NCI-H1417 treated with DMSO at 0.1 percent for 48 hours (cell line): ENCODE data around the gene DCUN1D3.
"Not testable (repeated sequence)": the region's sequence is repeated elsewhere in the genome, so short reads cannot be mapped to it uniquely, and the experiment has no call there.

Experiments
- DNase-seq: peaks from one replicate; lab custom pipeline; 2025; lab: John Stamatoyannopoulos, UW

The DCUN1D3 gene

DNA sequence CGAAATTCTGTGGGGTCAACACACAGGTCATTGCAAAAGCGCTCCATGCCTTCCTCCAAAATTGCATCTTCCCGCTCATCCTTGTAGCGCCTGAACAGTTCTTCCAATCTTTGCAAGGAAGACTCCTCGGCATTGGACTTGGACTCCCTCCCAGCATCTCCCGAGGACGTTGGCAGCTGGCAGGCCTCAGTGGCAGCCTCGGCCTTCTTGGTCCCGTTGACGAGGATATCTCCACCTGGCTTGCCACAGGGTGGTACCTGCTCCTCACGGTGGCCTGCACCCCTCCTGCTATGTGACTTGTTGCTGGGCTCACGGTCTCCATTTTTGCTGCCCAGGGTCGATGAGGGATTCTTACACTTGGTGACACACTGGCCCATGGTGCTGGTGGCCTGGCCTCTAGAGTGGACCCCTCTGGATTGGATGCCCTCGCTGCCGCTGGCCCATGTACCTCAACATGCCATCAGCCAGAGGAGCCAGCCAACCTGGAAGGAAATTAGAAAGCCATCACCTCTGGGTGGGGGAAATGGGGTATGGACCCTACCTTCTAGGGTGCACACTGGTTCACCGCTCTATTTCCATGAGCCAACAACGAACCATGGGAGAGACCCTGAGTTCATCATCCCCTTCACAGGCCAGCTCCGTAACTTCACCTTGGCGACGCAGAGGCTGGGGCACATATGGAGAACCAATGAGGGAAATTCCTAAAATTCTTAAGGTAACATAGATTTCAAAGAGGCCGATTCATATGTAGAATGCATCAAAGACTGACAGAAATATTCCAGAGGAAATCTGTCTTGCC, 37.8 kb downstream of the DCUN1D3 start:
- no peak for DNase-seq

DNA sequence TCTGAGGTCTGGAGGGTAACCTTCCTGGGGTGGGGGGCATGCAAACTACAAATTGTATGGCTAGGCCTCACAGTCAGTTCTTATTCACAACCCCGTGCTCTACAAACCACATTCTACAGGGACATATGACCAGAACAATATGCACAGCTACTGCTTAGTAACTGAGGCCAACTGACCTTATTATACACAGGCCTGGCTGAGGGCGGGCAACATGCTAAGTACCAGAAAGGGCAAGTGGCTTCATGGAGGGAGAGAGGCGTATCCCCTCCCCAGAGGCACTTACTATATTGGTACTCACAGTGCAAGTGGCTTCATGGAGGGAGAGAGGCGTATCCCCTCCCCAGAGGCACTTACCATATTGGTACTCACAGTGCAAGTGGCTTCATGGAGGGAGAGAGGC, 39.2 kb downstream of the DCUN1D3 start:
- DNase-seq: not testable (repeated sequence)

DNA sequence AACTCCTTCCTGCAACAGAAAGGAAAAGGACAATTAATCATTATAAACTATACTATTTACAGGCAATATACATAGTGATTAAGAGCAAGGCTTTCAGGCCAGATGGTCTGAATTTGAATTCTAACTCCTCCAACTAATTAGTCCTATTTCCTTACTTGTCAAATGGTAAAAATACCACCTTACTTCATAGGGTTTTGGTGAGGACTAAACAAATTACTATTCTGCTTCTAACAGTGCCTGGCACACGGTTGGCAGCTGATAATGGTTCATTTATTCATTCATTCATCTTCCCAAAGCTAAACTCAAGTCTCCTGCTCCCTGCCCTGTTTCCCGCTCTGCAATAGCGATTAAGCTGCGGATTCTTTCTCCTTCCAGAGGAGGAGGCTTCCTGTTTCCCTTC, 39.8 kb downstream of the DCUN1D3 start:
- no peak for DNase-seq

DNA sequence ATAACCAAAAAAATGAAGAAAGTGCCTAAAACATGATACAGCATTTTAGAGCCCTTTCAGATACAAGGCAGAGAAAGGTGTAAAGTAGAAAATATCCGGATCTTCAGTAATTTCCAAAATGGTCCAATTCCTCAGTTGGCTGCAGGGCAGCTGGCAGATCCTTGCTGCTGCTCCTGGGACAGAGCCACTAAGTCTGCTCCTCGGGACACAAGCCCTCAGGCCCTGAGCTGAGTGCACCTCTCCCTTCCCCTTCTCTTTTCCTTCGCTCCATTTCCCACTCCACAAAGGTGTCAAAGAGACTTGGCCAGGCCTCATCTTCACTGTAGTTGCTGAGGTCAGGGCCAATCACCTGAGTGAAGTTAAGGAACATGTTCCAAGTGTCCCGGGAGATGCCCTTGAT, 40.5 kb downstream of the DCUN1D3 start:
- no peak for DNase-seq

DNA sequence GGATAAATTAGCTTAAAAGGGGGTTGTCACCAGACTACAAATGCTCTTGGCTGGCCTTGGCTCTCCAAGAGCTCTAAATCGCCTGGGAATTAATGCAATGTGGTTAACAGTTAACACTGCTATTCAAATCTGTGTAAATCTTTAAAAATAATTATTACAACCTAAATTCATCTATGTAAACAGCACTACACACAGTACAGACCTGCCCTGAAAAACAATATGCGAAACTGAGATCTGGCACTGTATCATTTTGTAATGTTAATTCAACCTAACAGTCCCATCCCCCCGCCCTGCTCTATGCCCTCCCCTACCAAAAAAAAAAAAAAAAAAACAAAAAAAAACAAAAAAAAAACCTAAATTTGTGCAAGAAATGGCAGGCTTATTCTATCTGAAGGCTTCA, 40.9 kb downstream of the DCUN1D3 start:
- DNase-seq: no peak

DNA sequence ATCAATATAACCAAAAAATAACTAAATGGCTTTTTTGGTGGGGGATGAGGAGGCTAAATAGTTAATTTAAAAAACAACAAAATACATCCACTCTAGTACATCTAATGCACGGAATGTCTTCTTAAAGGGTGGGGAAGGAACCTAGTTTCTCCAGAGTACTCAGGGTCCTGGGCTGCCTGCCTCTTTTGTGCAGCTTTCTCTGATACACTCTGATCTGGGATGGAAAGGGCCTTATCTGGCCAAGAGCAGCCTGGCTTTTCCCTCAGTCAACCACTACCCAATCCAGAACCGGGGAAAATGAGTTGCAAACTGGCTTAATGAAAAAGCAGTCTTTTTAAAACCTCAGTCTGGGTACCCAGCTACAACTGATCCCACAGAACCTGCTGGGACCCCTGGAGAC, 42.9 kb downstream of the DCUN1D3 start:
- no peak for DNase-seq

DNA sequence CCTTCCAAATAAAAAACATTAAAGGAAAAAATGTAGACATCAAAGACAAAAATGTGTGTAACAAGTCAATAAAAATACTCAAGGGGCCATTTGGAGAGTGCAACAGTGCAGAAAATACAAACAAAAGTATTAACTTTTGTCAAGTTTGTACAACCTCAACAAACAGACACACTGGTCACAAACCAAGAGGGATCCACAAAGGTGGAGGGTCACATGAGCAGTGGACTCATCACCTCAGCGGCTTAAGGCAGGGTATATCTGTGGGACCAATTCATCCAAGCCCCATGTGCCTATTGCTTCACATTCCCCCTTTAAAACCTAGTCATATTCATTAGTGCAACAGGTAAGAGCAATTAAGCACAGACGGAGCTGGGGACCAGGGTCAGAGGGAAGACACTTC, 45.2 kb downstream of the DCUN1D3 start:
- no peak for DNase-seq

DNA sequence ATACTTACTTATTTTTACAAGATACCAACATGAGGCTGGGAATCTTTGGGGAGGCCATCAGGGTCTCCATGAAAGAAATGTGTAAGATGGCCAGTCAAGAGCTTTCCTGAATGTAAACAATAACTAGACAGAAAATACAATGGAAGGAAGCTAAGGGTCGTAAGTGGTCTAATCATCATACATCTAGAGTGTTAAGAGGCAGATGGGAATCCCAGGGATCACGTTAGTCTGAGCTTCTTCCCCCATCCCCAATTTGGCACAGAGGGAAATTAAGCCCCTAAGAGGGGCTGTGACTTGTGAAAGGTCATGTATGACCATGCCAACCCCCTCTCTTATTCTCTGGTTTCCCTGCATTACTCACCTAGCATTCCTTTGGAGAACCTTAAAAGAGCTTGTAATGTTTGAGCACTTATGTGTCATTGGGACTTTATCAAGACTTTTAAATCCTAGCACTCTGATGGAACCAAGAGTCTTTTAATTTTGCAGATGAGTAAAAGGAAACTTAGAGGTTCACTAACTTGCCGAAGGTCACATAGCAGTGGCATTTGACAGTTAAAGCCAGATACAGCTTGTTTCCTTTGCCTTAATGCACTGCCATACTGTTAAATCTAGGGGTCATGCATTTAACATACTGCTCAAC, 46.1 kb downstream of the DCUN1D3 start:
- no peak for DNase-seq

DNA sequence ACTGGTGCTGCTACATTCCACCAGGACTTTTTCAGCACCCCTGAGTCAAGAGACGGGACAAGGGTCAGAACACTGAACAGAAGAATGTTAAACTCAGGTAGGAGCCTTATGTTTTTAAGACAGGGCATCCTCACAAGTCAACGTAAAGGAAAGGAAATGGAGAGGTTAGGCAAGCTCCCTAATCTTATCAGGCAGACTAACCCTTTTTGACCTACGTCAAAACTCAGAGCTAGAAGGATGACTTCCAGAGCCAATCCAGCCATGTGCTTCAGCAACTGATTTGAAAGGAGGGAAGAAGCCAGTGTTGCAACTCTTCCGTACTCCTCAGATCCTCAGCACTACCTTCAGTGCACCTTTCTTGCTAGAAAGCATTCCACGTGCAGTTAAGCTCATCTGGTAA, 47.0 kb downstream of the DCUN1D3 start:
- no peak for DNase-seq

DNA sequence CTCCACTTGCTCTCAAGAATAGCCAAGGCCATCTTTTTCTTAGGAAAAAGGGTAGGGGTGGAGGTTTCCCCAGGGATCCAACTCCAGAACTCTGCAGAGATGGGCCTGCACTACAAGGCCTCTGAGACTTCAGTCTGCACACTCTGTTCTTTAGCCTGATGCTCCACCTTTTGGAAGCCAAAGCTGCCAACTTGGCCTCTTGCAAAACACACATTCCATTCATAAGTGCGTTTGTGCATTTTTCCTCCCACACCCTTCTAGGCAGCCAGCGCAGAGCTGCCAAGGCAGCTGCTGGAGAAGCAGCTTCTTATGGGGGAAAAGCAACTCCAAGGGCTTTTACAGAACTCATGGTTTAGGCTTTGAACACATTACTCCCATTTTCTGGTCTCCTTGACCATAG, 48.6 kb downstream of the DCUN1D3 start:
- DNase-seq: no peak

DNA sequence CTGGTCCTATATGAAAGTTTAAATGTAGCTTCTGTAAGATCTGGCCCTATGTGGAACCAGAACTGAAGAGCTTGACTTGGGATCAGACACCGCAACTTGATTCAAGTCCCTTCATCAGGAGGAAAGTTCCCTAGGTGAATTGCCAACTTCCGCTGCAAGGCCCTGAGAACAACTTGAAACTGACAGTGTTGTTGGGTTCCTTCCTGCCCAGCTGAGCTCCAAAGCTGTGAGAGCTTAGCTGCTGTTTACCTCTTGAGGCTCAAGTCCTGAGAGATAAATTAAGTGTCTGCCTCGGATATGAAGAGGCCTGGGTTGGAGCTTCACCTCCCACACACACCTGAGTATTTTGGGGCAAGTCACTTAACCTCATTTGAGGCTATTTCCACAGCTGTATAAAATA, 49.2 kb downstream of the DCUN1D3 start:
- DNase-seq: no peak

DNA sequence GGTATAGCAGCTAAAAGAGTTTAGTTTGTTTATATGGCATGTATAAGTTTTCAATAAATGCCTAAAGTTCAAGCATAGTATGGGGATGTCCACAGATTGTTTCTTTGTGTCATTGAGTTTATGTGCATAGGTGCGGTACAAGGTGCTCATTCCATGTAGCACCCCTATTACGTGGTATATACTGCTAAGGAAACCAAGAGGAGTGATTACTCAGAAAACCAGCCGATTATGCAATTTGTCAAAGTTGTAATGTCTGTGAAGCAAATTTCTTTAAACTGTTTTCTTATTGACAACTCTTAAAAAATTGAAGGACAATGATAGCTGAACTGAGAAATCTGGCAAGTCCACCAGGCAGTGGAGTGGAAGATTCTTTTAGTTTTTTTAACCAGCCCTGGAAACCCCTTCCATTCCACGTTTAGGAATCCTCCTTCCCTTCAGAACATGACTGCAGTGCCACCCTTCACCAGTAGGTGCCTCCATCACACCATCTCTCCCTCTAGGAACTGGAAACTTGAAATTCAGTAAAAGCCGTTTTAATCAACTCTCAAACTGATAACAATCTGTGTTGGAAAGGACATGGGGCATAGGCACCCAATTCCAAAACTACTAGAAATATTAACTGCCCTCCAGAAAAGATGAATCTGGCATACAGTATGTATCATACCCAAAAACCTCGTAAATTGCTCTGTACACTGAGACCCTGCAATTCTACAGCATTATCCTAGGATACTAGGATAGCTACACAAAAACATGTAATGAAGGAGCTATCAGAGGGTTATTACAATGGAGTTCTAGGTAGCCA, 50.4 kb downstream of the DCUN1D3 start:
- no peak for DNase-seq

DNA sequence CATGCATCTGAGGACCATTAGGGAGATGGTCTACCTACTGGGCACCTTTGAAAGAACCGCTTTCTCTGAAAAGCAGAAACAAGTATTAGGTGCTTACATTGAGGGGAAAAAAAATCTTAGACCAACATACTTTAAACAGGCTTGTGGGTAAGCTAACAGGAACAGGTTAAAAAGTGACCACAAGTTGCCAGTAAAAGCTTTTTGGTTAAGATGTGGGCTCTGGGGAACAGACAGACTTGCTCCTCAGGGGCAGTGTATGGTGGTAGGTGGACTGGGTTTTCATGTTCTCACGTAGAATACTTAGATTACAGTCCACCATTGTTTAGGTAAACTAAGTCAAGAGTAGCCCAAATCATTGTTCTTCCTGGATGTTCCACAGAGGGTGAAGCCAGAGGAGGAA, 52.6 kb downstream of the DCUN1D3 start:
- no peak for DNase-seq

DNA sequence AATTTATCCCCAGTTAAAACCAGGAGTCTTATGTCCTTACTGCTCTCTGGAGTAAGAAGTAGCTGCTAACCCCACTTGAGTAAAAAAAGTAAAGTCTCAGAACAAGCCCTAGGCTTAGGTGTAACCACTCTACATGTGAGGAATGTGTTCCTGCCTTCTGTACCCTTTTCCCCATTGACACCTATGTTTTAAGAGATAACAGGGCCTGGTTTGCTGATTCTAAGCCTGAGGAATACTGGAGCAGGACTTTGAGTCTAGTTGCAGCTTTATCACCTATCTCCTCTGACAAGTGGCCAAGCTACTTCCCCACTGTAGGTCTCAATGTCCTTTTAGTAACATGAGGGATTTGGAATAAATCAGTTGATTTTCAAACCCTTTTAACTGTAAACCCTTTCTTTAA, 53.6 kb downstream of the DCUN1D3 start:
- DNase-seq: no peak

DNA sequence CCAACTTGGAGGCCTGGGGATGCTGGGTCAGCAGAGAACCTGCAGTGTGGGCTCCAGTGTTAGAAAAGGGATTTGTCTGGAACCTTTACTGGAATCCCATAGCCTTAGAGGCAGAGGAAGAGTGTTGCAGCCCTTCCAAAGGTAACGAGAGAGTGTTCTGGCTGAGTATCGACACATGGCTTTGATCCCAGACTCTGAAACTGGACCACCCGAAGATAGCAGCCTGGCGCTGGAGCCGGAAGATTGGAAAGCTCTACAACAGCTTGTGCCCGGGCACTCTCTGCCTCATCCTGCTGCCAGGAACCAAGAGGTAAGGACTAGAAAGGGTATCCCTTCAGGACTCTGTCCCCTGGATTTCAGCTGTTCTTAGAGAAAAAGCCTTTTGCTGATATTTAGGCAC, 54.1 kb downstream of the DCUN1D3 start:
- no peak for DNase-seq

DNA sequence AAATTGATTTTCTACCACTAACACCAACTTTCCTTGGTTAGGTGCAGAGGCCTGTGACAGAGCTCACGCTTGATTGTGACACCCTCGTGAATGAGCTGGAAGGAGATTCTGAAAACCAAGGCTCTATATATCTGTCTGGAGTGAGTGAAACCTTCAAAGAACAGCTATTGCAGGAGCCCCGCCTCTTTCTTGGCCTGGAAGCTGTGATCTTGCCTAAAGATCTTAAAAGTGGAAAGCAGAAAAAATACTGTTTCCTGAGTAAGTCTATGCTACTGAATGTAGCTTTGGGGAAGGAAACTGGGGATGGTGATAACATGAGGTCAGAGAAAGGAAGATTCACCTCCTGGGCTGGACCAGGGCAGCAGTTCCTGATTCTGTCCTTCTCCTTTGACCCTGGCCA, 55.6 kb downstream of the DCUN1D3 start:
- DNase-seq: no peak

DNA sequence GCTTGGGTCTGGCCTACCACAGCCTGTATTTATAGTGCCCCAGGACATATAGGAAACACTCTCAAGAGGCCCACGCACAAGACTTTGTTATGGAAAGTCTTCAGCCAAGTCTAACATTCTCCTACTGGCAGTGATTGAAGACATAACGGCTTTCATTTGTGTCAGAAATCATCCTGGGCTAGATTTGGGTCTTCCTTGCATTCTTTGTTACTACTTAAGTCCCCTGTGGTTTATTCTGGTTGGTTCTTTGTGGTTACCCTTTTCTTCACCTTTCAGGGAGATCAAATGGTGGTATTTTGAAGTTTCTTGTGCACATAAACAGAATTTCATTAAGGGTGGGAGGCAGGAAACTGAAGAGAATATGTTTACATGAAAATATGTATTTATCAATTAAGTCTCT, 56.1 kb downstream of the DCUN1D3 start:
- no peak for DNase-seq

DNA sequence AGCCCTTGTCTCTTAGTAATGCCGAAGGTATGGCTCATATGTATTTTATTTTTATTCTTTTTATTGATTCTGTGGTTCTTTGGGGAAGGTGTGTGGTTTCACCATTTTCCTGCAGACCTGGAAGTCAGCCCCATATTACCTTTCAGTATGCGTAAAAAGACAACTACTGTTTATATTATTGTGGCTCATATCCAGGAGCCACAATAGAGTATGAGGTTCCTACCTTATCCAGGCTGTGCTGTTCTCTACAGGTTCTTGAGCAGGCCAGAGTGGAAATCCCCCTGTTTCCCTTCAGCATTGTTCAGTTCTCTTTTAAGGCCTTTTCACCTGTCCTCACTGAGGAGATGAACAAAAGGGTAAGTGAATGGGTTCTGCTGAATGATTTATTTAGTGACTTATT, 60.7 kb downstream of the DCUN1D3 start:
- DNase-seq: no peak

DNA sequence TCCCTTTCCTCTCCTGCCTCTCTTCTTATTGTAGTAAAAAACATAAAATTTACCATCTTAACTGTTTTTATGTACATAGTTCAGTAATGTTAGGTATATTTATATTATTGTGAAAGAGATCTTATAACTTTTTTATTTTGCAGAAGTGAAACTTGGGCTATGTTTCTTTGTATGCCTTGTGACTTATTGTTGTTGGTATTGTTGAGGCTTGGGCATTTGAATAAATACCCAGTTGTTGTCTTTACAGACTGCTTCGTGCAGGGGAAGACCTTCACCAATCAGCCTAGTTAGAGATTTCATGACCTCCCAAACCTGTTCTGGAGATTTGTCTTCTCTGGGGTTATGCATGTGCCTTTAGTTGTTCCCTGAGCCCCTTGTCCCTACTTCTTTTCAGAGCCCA, 61.9 kb downstream of the DCUN1D3 start:
- DNase-seq: no peak

DNA sequence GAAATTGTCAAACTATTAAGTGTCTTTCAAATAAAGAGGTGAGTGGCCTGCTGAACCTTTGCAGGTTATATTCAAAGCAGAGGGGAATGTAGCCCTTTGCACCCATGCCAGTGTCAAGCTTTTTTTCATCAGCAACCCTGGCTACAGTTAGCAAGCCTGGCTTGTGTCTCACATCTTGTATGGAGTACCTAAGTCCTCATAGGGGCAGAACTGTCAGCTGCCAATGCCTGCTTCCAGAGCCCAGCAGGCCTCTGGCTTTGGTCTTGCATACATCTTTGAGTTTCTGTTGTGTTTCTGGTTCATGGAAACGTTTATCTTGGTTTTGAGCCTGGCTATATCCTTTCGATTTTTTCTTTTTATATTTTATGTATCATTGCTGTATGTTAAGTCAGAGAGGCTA, 67.1 kb downstream of the DCUN1D3 start:
- DNase-seq: no peak

DNA sequence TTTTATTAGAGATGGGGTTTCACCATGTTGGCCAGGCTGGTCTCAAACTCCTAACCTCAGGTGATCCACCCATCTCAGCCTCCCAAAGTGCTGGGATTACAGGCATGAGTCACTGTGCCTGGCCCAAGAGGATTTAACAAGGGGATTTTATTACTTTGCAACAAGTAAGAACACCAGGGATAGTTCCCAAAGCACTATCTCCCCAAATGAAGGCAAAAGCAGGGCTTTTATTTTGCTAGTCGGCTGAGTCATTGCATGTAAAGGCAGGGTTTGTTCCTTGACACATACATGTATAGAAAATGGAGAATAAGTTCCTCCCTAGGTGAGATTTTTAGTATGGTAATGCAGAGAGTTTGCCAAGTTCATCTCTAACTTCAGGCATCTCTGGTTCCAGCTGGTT, 69.8 kb downstream of the DCUN1D3 start:
- DNase-seq: no peak

DNA sequence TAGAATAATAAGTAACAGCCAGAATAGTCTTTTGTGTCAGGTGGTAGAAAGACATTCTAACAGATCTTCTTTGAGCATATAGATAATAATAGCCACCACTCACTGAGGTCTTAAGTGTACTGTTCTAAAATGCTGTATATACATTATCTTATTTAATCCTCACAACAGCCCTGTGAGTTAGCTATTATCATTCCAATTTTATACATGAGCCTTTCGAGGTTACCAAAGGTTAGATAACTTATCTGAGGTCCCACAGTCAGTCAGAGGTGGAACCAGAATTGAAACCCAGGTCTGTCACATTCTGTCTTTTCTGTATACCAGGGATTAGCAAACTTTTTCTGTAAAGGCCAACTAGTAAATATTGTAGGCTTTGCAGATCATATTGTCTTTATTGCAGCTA, 70.6 kb downstream of the DCUN1D3 start:
- no peak for DNase-seq

DNA sequence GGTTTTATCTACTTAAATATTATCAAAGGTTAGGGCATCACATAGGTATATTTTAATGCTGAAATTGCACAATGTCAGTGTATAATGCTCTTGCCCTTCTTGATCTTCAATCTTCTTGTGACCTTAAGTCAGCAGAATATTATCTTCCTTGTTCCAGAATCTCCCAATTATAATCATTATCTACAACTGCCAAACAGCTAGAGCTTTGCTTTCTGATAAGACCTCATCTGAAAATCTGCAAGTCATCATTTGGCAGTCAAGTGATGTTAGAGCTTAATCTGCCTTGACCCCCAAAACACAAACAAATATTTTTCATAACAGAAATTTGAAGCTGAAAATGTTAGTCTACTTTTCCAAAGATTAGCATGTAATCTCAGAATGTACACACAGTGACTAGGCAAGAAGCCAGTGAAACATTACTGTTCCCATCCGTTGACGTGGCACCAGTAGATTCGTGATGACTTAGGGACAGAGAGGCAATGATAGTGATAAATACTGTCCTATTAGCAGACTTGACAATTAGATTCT, 74.1 kb downstream of the DCUN1D3 start:
- no peak for DNase-seq
